Measurements from ENCODE around the gene THRAP3. TPM values are rescaled to one million over a fixed set of nuclear protein-coding genes. Genes with fewer than 3 reads are reported as not detected.

THRAP3 gene
- total RNA-seq, 2 donors from 2014 or later: 145 to 165 TPM

GRCh38 chr1:36337830-36338229 lies 113.6 kb downstream of the THRAP3 start:
- H3K36me3 ChIP-seq (ENCODE audit: control insufficient read depth, insufficient read depth, low read length): no peaks in the 10 kb centered on the region
- no peak for DNase-seq
- H3K27me3 ChIP-seq (ENCODE audit: control insufficient read depth, insufficient read depth, low read length, poor library complexity, severe bottlenecking): no peaks in the 10 kb centered on the region
- H3K4me1 ChIP-seq (ENCODE audit: control insufficient read depth, insufficient read depth, low read length): no peaks in the 10 kb centered on the region
- no peaks in the 10 kb centered on the region for H3K9me3 ChIP-seq (ENCODE audit: control insufficient read depth, low read length)
- no peaks in the 10 kb centered on the region for H3K9me3 Mint-ChIP-seq
- H3K9ac ChIP-seq (ENCODE audit: extremely low read depth, low read length, poor library complexity, severe bottlenecking): no peak overlapping the region
- no peak overlapping the region for H3K27ac Mint-ChIP-seq
- no peak overlapping the region for H3K27ac ChIP-seq (ENCODE audit: low read depth, low read length)
- no peak overlapping the region for H3K4me3 Mint-ChIP-seq
- H3K4me3 ChIP-seq (ENCODE audit: low read length): no peak overlapping the region
- peaks cover 17% of the 10 kb centered on the region for H3K36me3 Mint-ChIP-seq (ENCODE audit: low read depth)
- TF ChIP-seq CTCF (conservative IDR thresholded peaks at IDR 0.05): no peak
- WGBS, 2 experiments (ENCODE audit: insufficient coverage in 1 of 2, insufficient read length in 1 of 2): 93% methylated on average over 6 of the region's 6 CpGs
- peaks cover 3% of the 10 kb centered on the region for H3K27me3 Mint-ChIP-seq (ENCODE audit: insufficient read depth)
- no peaks in the 10 kb centered on the region for H3K4me1 Mint-ChIP-seq

DNA sequence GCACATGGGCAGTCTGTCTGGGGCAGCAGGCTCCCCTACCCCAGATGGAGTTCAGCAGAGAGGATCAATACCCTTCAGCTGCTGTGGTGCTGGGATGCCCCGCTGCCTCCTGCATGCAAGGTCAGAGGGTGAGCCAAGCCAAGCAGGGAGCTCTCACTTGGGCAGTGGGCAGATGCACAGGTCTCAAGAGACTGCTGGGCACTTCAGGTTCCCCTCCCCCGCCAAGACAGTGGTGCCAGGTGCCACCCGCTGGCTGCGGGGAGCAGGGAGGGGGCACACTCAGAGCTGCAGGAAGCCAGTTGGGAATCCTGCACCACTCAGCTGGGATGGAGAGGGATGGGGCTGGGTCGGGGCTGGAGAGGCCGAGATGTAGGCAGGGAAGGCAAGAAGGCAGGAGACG lies 115.0 kb downstream of the THRAP3 start:
- peak overlapping the region; percentile 52 for H3K27ac Mint-ChIP-seq
- Histone ChIP-seq H3K9me3 (ENCODE audit: control insufficient read depth, low read length) (no peaks in the 10 kb centered on the region), H3K27me3 (ENCODE audit: control insufficient read depth, insufficient read depth, low read length, poor library complexity, severe bottlenecking) (no peaks in the 10 kb centered on the region), H3K27ac (ENCODE audit: low read depth, low read length) (no peak overlapping the region), H3K36me3 (ENCODE audit: control insufficient read depth, insufficient read depth, low read length) (peaks cover 6% of the 10 kb centered on the region), H3K9ac (ENCODE audit: extremely low read depth, low read length, poor library complexity, severe bottlenecking) (no peak overlapping the region), H3K4me3 (ENCODE audit: low read length) (no peak overlapping the region), H3K4me1 (ENCODE audit: control insufficient read depth, insufficient read depth, low read length) (no peaks in the 10 kb centered on the region)
- DNase-seq: no peak
- peaks cover 19% of the 10 kb centered on the region for H3K36me3 Mint-ChIP-seq (ENCODE audit: low read depth)
- TF ChIP-seq CTCF (conservative IDR thresholded peaks at IDR 0.05): no peak
- H3K9me3 Mint-ChIP-seq: no peaks in the 10 kb centered on the region
- H3K4me1 Mint-ChIP-seq: no peaks in the 10 kb centered on the region
- H3K4me3 Mint-ChIP-seq: no peak overlapping the region
- 93% methylated on average over 4 to 7 of the region's 7 CpGs for WGBS, 2 experiments (ENCODE audit: insufficient coverage in 1 of 2, insufficient read length in 1 of 2)
- H3K27me3 Mint-ChIP-seq (ENCODE audit: insufficient read depth): peaks cover 3% of the 10 kb centered on the region

DNA sequence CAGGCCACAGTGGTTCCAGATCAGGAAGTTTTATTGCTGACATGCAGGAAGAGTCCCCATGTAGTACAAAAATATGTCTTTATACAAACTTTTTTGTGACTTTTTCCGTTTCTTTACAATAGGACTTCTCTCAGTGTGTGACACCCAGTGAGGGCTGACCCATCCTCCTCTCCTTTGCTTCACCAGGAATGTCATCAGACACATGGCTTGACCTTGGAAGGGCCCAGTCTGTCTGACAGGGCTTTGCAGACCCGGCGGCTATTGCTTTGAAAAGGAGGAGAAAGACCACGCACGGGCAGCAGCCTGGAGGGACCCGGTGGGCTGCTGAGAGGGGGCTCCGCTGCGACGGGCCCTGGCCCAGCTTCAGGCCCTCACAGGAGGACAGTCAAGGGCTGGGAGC lies 115.4 kb downstream of the THRAP3 start:
- no peak overlapping the region for H3K27ac ChIP-seq (ENCODE audit: low read depth, low read length)
- no peaks in the 10 kb centered on the region for H3K9me3 Mint-ChIP-seq
- H3K4me1 Mint-ChIP-seq: no peaks in the 10 kb centered on the region
- no peaks in the 10 kb centered on the region for H3K9me3 ChIP-seq (ENCODE audit: control insufficient read depth, low read length)
- peaks cover 20% of the 10 kb centered on the region for H3K36me3 Mint-ChIP-seq (ENCODE audit: low read depth)
- peaks cover 3% of the 10 kb centered on the region for H3K27me3 Mint-ChIP-seq (ENCODE audit: insufficient read depth)
- H3K4me3 Mint-ChIP-seq: no peak overlapping the region
- H3K36me3 ChIP-seq (ENCODE audit: control insufficient read depth, insufficient read depth, low read length): peaks cover 10% of the 10 kb centered on the region
- H3K4me1 ChIP-seq (ENCODE audit: control insufficient read depth, insufficient read depth, low read length): no peaks in the 10 kb centered on the region
- 90 to 95% methylated on average over 8 to 9 of the region's 9 CpGs for WGBS, 2 experiments (ENCODE audit: insufficient coverage in 1 of 2, insufficient read length in 1 of 2)
- no peak for DNase-seq
- H3K27ac Mint-ChIP-seq: peak overlapping the region; percentile 52
- no peak overlapping the region for H3K4me3 ChIP-seq (ENCODE audit: low read length)
- no peaks in the 10 kb centered on the region for H3K27me3 ChIP-seq (ENCODE audit: control insufficient read depth, insufficient read depth, low read length, poor library complexity, severe bottlenecking)
- no peak for TF ChIP-seq CTCF (conservative IDR thresholded peaks at IDR 0.05)
- no peak overlapping the region for H3K9ac ChIP-seq (ENCODE audit: extremely low read depth, low read length, poor library complexity, severe bottlenecking)
